Adrenal gland (tissue), 12 donors: ENCODE results near the gene MOCOS. TPM values are rescaled to one million over a fixed set of nuclear protein-coding genes. Genes with fewer than 3 reads are reported as not detected.

Experiments
- DNase-seq, 7 donors: peaks; one replicate each; pipeline ENCODE4 v3.0.0-alpha.2; 2019 to 2020
- H3K27ac ChIP-seq, 5 donors: fragments of 200-600 bp; sonication (generic) in 4 of 5; 1 replicate in 3 of 5; 2 replicates in 2 of 5; pipeline versions ENCODE4 v1.5.1 to v1.8.0; 2016 to 2020; ENCODE audit warnings: mild to moderate bottlenecking in 1 of 5
- H3K27me3 ChIP-seq: fragments of 200-600 bp; 2 replicates; pipeline ENCODE4 v1.8.0; 2021
- H3K36me3 ChIP-seq, 2 donors: fragments of 200-600 bp; replicated peaks in 1 of 2; 1 replicate in 1 of 2; 2 replicates in 1 of 2; pipeline versions ENCODE4 v1.5.1 to v1.8.0; 2018 to 2022
- H3K4me1 ChIP-seq, 2 donors: fragments of 200-600 bp; replicated peaks in 1 of 2; 1 replicate in 1 of 2; 2 replicates in 1 of 2; pipeline versions ENCODE4 v1.5.1 to v1.8.0; 2018 to 2021
- H3K4me3 ChIP-seq, 4 donors: fragments of 200-600 bp; sonication (generic) in 3 of 4; one replicate each; pipeline ENCODE4 v1.5.1; 2016 to 2018
- H3K9me3 ChIP-seq, 3 donors: fragments of 200-600 bp; sonication (generic) in 1 of 3; replicated peaks in 1 of 3; 1 replicate in 2 of 3; 2 replicates in 1 of 3; pipeline versions ENCODE4 v1.5.1 to v1.8.0; 2016 to 2021
- CTCF ChIP-seq, 6 experiments: fragments of 450-650 bp in 4 of 6; fragments of 200-600 bp in 2 of 6; sonication (generic) in 1 of 6; IDR thresholded peaks; 1 replicate in 5 of 6; 2 replicates in 1 of 6; pipeline versions ENCODE4 v1.5.1 to v1.8.0; 2016 to 2021; ENCODE audit warnings: antibody characterized with exemption in 6 of 6, mild to moderate bottlenecking in 2 of 6, moderate library complexity in 1 of 6
- POLR2A ChIP-seq, 2 donors: fragments of 450-650 bp; IDR thresholded peaks; one replicate each; pipeline ENCODE4 v1.6.1; 2017; ENCODE audit warnings: antibody characterized with exemption in 2 of 2, mild to moderate bottlenecking in 2 of 2, moderate library complexity in 1 of 2
- WGBS, 4 donors: extraction: QIAGEN DNeasy Blood & Tissue Kit in 2 of 4; methylation state at CpG; one replicate each; pipeline versions ENCODE4 v1.1.5 to v1.1.7; 2013 to 2017; 5-methylcytosine and 5-hydroxymethylcytosine counted together
- intact Hi-C, 2 donors: fragments of 100-400 bp; cut with DNase I; formaldehyde crosslinking; loops; one replicate each; pipeline versions ENCODE4 v1.14.1 to v1.15.0; 2022 to 2023
- polyA plus RNA-seq, 3 donors: library from polyadenylated mRNA; stranded (reverse); fragments of 200-250 nt in 2 of 3; fragments of 350-450 nt in 1 of 3; fragmentation: Illumina TruSeq in 1 of 3; extraction: RNeasy Lipid Tissue Mini Kit (QIAGEN cat#74804) in 1 of 3; gene quantifications; one replicate each; pipeline ENCODE4 v1.2.3, GENCODE V29; 2013 to 2014
- total RNA-seq, 9 donors: library from RNA; depleted of rRNA in 4 of 9; stranded (reverse); fragments of >200 nt in 4 of 9; fragments of 120-200 nt in 1 of 9; fragmentation: NEBNext Ultra II Directional in 1 of 9; extraction: Animal tissue kit (Norgen Biotek cat#: 25700) in 1 of 9; gene quantifications; one replicate each; pipeline versions ENCODE4 v1.1.0 to v1.2.4, GENCODE V29; 2013 to 2023
- donor health status: healthy with polysubstance abuse.
- donor health status: Bipolar disorder and iron deficiency.
- donor health status: DM: yes; HTN: yes; CAD: no.
- donor health status: DM: no; HTN: no; CAD: no.
- donor health status: DM: no; HTN: no; CAD: no.
- donor health status: DM: yes; HTN: yes; CAD: no.

Gene MOCOS
- total and polyA plus RNA-seq, 12 donors: 7.6 to 88.1 (median 20.9) TPM

- TF ChIP-seq CTCF (IDR thresholded peaks at IDR 0.05): no peak
- no peak for TF ChIP-seq POLR2A (IDR thresholded peaks at IDR 0.05)
- peak; percentile 81 to 96 (median 91) for DNase-seq
- Histone ChIP-seq H3K27me3 (no peaks in the 10 kb centered on the region), H3K9me3 (no peaks in the 10 kb centered on the region), H3K4me1 (peaks cover 0 to 14% of the 10 kb centered on the region in 2 donors), H3K27ac (peak overlapping the region; percentile 28 to 85 (median 61)), H3K4me3 (no peak overlapping the region), H3K36me3 (peaks cover 0 to 12% of the 10 kb centered on the region in 2 donors)
- intact Hi-C loops: no loop called here
- 8 to 14% (median 12%) methylated on average over 7 of the region's 7 CpGs for WGBS, 4 donors
These were observed 7.5 kb upstream of the MOCOS start for GRCh38 chr18:36179562-36180355.

- intact Hi-C loops: no loop called here
- TF ChIP-seq POLR2A (IDR thresholded peaks at IDR 0.05) (no peak), CTCF (IDR thresholded peaks at IDR 0.05) (no peak)
- H3K36me3 ChIP-seq: no peaks in the 10 kb centered on the region
- H3K27ac ChIP-seq: peak overlapping the region in 2 of 5 donors; percentile 26 to 40
- no peak overlapping the region for H3K4me3 ChIP-seq
- peaks cover under 1 to 14% of the 10 kb centered on the region in 2 donors for H3K4me1 ChIP-seq
- no peaks in the 10 kb centered on the region for H3K27me3 ChIP-seq
- WGBS, 4 donors: 83 to 92% (median 88%) methylated on average over 6 of the region's 6 CpGs
- no peak for DNase-seq
- H3K9me3 ChIP-seq: no peaks in the 10 kb centered on the region
These were observed 5.9 kb upstream of the MOCOS start for GRCh38 chr18:36181441-36181840.

GRCh38 chr18:36181898-36182506, 5.3 kb upstream of the MOCOS start:
- Histone ChIP-seq H3K27me3 (no peaks in the 10 kb centered on the region), H3K9me3 (no peaks in the 10 kb centered on the region), H3K4me3 (no peak overlapping the region), H3K4me1 (peaks cover 4 to 14% of the 10 kb centered on the region in 2 donors), H3K27ac (peak overlapping the region in 2 of 5 donors; percentile 26 to 40), H3K36me3 (no peaks in the 10 kb centered on the region)
- TF ChIP-seq CTCF (IDR thresholded peaks at IDR 0.05) (no peak), POLR2A (IDR thresholded peaks at IDR 0.05) (no peak)
- whole genome bisulfite sequencing, 4 donors: 75 to 93% (median 89%) methylated on average over 3 of the region's 3 CpGs
- intact Hi-C loops: no loop called here
- DNase-seq: peak in 5 of 7 donors; percentile 36 to 69 (median 58)

DNA sequence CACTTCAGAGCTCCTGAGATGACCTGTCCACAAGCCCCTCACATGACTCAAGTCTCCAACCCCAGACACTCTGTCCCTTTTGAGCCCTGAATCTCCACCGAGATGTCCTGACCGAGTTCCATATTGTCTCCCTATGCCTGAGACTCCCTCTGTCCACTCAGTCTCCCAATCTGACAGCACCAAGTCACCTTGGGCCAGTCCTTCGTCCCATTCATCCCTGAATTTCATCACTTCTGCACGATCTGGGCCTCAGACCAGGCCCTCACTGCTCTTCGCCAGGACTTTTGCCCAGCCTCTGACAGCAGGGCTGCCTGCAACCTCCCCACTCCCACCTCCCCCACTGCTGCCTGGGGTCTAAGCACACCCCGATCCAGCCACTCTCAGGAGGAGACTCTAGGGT, 4.3 kb upstream of the MOCOS start:
- TF ChIP-seq CTCF (IDR thresholded peaks at IDR 0.05) (no peak), POLR2A (IDR thresholded peaks at IDR 0.05) (no peak)
- H3K9me3 ChIP-seq: no peaks in the 10 kb centered on the region
- no peak for DNase-seq
- intact Hi-C loops: no loop called here
- H3K36me3 ChIP-seq: no peaks in the 10 kb centered on the region
- H3K27me3 ChIP-seq: no peaks in the 10 kb centered on the region
- H3K4me3 ChIP-seq: no peak overlapping the region
- WGBS, 4 donors: 84 to 94% (median 88%) methylated on average over 6 of the region's 6 CpGs
- H3K4me1 ChIP-seq: peaks cover 4 to 14% of the 10 kb centered on the region in 2 donors
- H3K27ac ChIP-seq: no peak overlapping the region
